Stimulated activated CD4-positive, alpha-beta T cell treated with anti-CD3 and anti-CD28 coated beads, Interleukin-1b, Interleukin-23, amount 100 ng/mL, for 4 hours (primary cell): ENCODE results near the gene STK39.
"Not testable (repeated sequence)": the region's sequence is repeated elsewhere in the genome, so short reads cannot be mapped to it uniquely, and the experiment has no call there.

ENCODE experiments used
- DNase-seq, 2 donors: peaks; one replicate each; pipeline ENCODE4 v3.0.0-alpha.2; 2020; ENCODE audit warnings: low read depth in 2 of 2

Gene STK39

GRCh38 chr2:168136392-168136977 is 110.9 kb downstream of the STK39 start:
- no peak for DNase-seq

DNA sequence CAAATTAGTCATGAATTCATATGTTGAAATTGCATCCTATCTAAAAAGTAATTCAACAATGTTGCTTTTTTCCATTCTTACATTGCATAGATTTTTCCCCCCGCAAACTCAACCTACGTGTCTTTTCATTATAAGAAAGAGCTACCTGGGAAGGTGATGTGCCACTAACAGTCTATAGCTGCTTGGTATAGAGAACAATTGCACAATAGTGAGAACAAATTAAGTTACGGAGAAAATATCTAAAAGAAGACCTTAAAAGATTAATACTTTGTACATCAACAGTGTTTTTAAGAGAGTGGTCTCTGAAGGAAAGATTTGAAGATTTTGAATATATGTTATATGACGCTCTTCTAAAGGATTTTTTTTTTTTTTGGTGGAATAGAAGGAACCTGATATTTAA is 111.8 kb downstream of the STK39 start:
- no peak for DNase-seq

DNA sequence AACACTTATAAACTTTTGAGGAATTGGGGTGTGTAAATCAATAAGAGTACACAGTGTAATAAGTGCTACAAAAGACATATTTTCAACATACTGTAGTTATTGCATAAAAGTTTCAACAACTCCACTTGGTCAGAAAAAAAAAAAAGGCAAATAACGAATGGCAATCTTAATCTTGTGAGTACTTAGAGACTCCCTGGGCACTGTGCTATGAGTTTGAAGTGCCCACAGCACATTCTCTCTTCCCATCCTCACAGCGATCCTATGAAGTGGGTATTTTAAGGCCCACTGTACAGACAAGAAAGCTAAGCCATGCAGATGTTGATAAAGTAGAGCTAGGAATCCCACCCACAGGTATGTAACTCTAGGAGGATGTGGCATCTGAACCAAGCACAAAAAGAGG is 112.3 kb downstream of the STK39 start:
- DNase-seq: no peak

- DNase-seq: no peak
These were observed 112.9 kb downstream of the STK39 start for GRCh38 chr2:168134485-168134884.

- DNase-seq: no peak
These were observed 115.0 kb downstream of the STK39 start for GRCh38 chr2:168132389-168132788.

- DNase-seq: no peak
These were observed 117.0 kb downstream of the STK39 start for GRCh38 chr2:168130346-168130745.

GRCh38 chr2:168127371-168127770 is 120.0 kb downstream of the STK39 start:
- no peak for DNase-seq

GRCh38 chr2:168122210-168122609 is 125.2 kb downstream of the STK39 start:
- DNase-seq: not testable (repeated sequence)

DNA sequence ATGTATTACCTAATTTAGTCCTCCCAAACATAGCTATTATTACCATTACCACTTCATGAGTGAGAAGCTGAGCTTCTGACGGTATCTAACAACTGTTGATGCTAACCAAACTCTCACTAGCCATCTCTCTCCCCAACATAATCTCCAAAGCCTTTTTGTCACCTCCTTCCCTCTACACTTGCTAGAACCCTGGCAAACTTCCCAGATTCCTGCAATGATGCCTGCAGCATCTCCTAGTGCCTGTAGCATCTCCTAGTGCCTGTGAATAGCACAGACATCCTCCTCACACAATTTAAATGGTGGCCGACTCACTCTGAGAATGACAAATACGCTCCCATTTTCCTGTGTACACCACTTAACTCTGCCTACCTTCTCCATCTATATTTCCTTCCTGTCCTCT is 126.7 kb downstream of the STK39 start:
- DNase-seq: no peak

DNA sequence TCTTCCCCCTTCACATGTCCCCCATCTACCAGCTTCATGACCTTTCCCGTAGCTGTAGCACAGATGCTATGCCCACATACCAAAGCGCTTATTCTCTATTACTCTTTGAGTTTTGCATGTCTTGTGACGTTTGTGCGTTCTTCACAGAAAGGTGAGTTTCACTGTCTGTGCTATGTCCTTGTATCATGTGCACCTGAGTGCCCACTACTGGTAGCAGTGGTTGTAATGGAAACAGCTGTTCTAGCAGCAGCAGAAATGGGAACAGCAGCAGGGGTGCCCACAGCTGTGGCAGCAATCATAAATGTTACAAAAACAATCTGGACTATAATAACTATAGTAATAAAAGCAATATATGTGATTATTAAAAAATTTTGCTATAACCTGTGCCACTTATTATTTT is 127.1 kb downstream of the STK39 start:
- DNase-seq: no peak

DNA sequence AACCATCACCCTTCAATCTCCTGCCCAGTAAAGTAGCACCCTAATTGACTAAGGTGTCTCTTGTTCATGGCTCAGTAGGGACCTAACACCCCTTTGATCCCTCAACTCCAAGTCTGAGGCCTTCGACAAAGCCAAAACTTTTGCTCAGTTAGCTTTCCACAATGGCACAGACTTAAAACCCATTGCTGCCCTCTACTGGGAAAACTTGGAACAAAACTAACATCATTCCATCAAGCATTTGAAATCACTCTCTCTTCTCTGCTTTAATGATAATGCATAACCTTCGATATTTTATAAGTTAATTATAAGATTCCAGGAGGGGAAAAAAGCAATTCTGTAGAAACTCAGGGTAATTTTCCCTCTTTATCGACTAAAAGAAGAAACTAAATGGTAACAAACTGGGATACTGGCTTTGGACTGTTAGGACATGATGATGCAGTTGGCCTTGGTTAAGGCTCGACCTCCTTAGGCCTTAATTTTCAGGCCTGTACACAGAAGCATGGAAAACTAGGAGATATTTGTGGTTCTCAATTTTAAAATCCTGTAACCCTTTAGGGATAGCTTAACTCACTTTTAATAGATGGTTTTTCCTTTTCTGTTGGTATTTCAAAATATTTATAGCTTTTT is 127.8 kb downstream of the STK39 start:
- DNase-seq: peak in 1 of 2 donors; percentile 20

GRCh38 chr2:168118733-168119514 is 128.5 kb downstream of the STK39 start:
- no peak for DNase-seq

- DNase-seq: no peak
These were observed 130.9 kb downstream of the STK39 start for GRCh38 chr2:168116448-168116847.

DNA sequence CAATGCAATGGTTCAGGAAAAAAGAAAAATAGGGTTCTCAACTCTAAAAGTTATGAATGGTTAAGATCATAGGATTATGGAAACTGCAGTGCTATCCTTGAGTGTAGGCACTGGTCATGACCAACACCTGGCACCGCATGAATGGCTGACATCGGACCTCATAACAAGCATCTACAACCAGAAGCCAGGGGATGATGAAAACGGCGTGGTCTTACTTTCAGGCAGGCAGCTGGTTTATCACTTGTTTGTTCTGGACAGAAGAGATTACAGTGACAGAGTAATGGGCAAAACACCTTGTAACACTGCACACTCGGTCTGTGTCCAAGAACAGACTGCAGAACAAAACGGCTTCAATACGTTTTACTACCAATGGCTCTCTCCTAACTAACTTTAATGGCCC is 132.8 kb downstream of the STK39 start:
- DNase-seq: no peak

DNA sequence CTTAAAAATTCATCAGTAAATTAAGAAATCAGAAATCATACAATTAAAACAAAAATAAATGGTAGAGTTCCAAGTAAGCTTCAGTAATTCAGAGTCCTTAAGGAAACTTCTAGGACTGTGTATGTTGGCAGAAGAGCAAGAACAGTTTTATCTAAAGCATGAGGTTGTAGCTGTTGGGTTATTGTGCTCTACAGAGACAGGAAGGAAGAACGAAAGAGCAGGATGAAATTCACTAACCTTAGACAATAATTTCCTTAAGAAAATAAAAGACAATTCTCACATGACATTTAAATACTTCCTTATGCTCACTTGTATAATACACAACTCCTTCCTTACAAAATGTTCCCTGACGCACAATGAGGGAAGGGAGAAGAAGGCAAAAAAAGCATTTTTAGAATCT is 133.4 kb downstream of the STK39 start:
- DNase-seq: no peak

DNA sequence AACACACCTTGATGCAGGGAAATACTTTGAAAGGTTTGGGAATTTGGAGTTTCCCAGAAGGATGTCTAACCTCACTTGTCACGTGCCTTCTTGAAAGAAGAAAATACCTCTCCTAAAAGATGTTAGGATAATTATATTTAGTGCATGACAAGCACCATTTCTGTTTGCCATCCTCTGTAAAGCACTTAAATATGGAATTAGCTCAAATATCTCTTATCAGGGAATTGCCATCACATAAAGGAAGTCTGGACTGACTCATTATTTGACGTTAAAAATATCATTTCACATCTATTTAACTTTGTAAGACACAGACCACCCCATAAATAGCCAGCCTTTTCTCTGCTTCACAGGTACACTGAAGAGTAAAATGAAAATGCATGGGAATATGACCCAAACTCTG is 140.1 kb downstream of the STK39 start:
- no peak for DNase-seq

DNA sequence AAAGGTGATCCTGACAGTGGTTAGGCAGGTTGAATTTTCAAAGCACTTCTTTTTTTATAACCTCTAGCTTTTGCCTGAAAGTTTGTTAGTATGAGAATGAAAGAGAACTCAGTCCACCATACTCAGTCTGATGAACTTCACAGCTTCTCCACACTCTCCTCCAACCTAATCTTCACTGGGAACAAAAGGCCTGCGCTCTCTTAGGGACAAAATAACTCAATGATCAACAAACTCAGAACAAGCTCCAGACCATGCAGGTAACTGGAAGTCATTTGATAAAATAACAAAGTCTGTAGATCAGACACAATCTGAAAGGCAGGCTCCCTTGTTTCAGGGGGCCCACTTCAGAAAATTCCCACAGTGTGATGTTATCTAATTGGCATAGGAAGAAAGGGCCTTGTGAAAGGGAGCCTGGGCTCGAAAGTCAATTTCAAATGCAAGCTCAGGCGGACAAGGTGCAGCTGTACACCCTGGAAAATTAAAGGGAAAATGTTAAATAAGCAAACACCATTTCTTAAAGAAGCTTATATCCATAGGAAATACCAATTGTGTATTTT is 142.2 kb downstream of the STK39 start:
- no peak for DNase-seq

DNA sequence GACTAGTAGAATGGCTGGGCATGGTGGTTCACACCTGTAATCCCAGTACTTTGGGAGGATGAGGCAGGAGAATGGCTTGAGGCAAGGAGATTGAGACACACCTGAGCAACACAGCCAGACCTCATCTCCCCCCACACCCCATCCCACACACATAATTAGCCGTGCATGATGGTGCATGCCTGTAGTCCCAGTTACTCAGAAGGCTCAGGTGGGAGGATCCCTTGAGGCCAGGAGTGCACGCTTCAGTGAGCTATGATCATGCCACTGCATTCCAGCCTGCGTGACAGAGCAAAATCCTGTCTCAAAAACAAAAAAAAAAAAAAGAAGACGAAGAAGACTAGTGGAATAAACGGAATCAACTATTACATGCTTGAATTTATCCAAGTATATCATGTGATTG is 150.0 kb downstream of the STK39 start:
- DNase-seq: no peak

DNA sequence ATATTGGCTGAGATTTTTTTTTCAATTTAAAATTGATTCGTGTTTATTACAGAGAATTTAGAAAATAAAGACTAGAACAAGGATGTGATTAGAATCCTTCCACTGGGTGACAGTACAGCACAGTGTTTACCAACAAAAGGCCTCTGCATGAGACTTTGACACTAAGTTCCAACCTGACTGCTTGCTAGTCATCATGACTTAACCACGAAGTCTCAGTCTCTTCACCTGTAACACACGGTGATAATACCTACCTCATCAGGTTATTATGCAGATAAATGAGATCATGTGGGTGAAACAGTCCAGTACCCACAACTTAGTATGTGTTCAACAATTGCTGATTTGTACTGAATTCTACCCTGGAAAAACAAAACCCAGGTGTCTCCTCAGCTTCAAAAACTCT is 151.2 kb downstream of the STK39 start:
- DNase-seq: no peak

DNA sequence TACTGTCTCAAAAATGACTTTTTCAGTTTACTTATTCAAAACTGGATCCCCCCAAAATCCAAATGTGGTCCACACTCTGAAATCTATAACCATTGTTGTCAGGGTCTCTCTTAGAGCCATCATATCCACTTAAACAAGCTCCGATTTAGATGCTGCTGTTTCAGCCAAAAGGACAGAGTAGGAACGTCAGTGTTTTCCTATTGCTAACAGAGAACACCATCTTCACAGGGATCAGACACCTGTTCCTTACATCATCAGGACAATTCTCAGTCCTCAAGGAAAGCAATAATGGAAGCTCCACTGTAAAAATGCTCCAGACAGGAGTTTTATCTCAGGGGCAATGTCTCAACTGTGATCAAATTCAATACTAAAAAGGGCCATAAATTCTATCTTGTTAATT is 155.4 kb downstream of the STK39 start:
- DNase-seq: no peak

- no peak for DNase-seq
These were observed 156.8 kb downstream of the STK39 start for GRCh38 chr2:168090366-168091135.

- DNase-seq: no peak
These were observed 158.2 kb downstream of the STK39 start for GRCh38 chr2:168089200-168089599.
